HCT116 (cell line): ENCODE measurements around the gene MAGEF1. TPM values are rescaled to one million over a fixed set of nuclear protein-coding genes. Genes with fewer than 3 reads are reported as not detected.

Experiments
- ATAC-seq: fragments of 200-7000 bp; cut with Tn5 transposase; 2 replicates; pipeline ENCODE4 v1.9.1; 2020; ENCODE audit warnings: mild to moderate bottlenecking, moderate library complexity
- BruUV-seq: library from RNA; stranded (reverse); fragments of 400-500 nt; replicated peaks from 2 replicates; lab custom pipeline; 2021; lab: Mats Ljungman, UMichigan
- CTCF ChIA-PET: fragments of 300-600 bp; sonication (Branson Sonifier 250); formaldehyde crosslinking; loops from one replicate; lab custom pipeline; 2021; ENCODE audit warnings: antibody characterized with exemption; lab: Charles Lee
- POLR2A ChIA-PET: fragments of 300-600, 350-600 bp; sonication (Branson Sonifier 250); formaldehyde crosslinking; loops from one replicate; lab custom pipeline; 2021; ENCODE audit warnings: antibody characterized with exemption; lab: Charles Lee
- RAD21 ChIA-PET, 2 experiments: fragments of 300-600 bp; sonication (Branson Sonifier 250); formaldehyde crosslinking; loops; one replicate each; lab custom pipeline; 2023; ENCODE audit warnings: low total read pairs in 2 of 2; ENCODE audit not compliant: uncharacterized antibody in 2 of 2, unreplicated experiment in 2 of 2, low non-redundant PET in 1 of 2; lab: Charles Lee
- DNase-seq: peaks from one replicate; pipeline ENCODE4 v3.0.0-alpha.2; 2010; ENCODE audit warnings: low read depth, low spot score
- H2AFZ ChIP-seq: fragments of 200-600 bp; shearing (Covaris generic), sonication (generic); 2 replicates; pipeline ENCODE4 v1.6.1; 2017; ENCODE audit warnings: low read depth, mixed run types, mixed read lengths, antibody characterized with exemption, low read length; ENCODE audit not compliant: poor library complexity, severe bottlenecking
- H3K27ac ChIP-seq: 2 replicates; pipeline ENCODE4 v1.5.1; 2012; ENCODE audit warnings: low read depth, low read length
- H3K27me3 ChIP-seq: fragments of 200-600 bp; sonication (generic); 2 replicates; pipeline ENCODE4 v1.6.1; 2016; ENCODE audit warnings: mixed run types, low read length, mixed read lengths; ENCODE audit not compliant: insufficient read depth
- H3K36me3 ChIP-seq, 2 experiments: fragments of 200-500 bp in 1 of 2; fragments of 200-600 bp in 1 of 2; sonication (Bioruptor generic) in 1 of 2; sonication (generic) in 1 of 2; 2 replicates each; pipeline versions ENCODE4 v1.5.1 to v1.6.1; 2014 to 2016; ENCODE audit warnings: low read length in 2 of 2, inconsistent platforms in 1 of 2, mixed read lengths in 1 of 2, mixed run types in 1 of 2; ENCODE audit not compliant: insufficient read depth in 2 of 2, control insufficient read depth in 1 of 2
- H3K4me1 ChIP-seq, 2 experiments: fragments of 200-600 bp in 1 of 2; sonication (generic) in 1 of 2; 2 replicates each; pipeline versions ENCODE4 v1.5.1 to v1.6.1; 2012 to 2017; ENCODE audit warnings: low read length in 2 of 2, inconsistent platforms in 1 of 2, mild to moderate bottlenecking in 1 of 2, mixed read lengths in 1 of 2, mixed run types in 1 of 2, moderate library complexity in 1 of 2; ENCODE audit not compliant: insufficient read depth in 2 of 2, control insufficient read depth in 1 of 2
- H3K4me2 ChIP-seq: fragments of 200-600 bp; sonication (generic); 2 replicates; pipeline ENCODE4 v1.6.1; 2017; ENCODE audit warnings: mixed run types, low read length, mixed read lengths
- H3K4me3 ChIP-seq, 2 experiments: fragments of 200-600 bp in 1 of 2; sonication (generic) in 1 of 2; replicated peaks in 1 of 2; 2 replicates each; pipeline ENCODE4 v1.5.1; 2011 to 2016; ENCODE audit warnings: low read length in 2 of 2, control low read depth in 1 of 2, low read depth in 1 of 2, mild to moderate bottlenecking in 1 of 2, mixed read lengths in 1 of 2, mixed run types in 1 of 2
- H3K79me2 ChIP-seq: fragments of 200-600 bp; sonication (generic); 2 replicates; pipeline ENCODE4 v1.6.1; 2017; ENCODE audit warnings: mild to moderate bottlenecking, mixed run types, low read length, moderate library complexity, mixed read lengths; ENCODE audit not compliant: insufficient read depth
- H3K9ac ChIP-seq: fragments of 200-600 bp; sonication (generic); 2 replicates; pipeline ENCODE4 v1.6.1; 2016; ENCODE audit warnings: low read length, mixed read lengths
- H3K9me2 ChIP-seq: fragments of 200-600 bp; sonication (generic), shearing (Covaris generic); 2 replicates; pipeline ENCODE4 v1.6.1; 2017; ENCODE audit warnings: mixed run types, mild to moderate bottlenecking, moderate library complexity; ENCODE audit not compliant: insufficient read depth
- H3K9me3 ChIP-seq, 2 experiments: fragments of 200-500 bp in 1 of 2; fragments of 200-600 bp in 1 of 2; sonication (Bioruptor generic) in 1 of 2; sonication (generic) in 1 of 2; 2 replicates each; pipeline ENCODE4 v1.6.1; 2014 to 2017; ENCODE audit warnings: low read length in 2 of 2, mixed read lengths in 2 of 2, inconsistent platforms in 1 of 2, low read depth in 1 of 2, mild to moderate bottlenecking in 1 of 2, mixed run types in 1 of 2, moderate library complexity in 1 of 2; ENCODE audit not compliant: control insufficient read depth in 1 of 2, insufficient read depth in 1 of 2
- H4K20me1 ChIP-seq: fragments of 200-600 bp; sonication (generic), shearing (Covaris generic); 2 replicates; pipeline ENCODE4 v1.6.1; 2017; ENCODE audit warnings: mixed run types, mild to moderate bottlenecking, moderate library complexity; ENCODE audit not compliant: insufficient read depth
- CBX3 ChIP-seq: IDR thresholded peaks from 2 replicates; pipeline ENCODE4 v1.6.1; 2012; ENCODE audit warnings: low read depth
- ELF1 ChIP-seq: IDR thresholded peaks from 2 replicates; pipeline ENCODE4 v1.6.1; 2012; ENCODE audit warnings: low read depth, borderline replicate concordance
- JUND ChIP-seq: IDR thresholded peaks from 2 replicates; pipeline ENCODE4 v1.6.1; 2012
- MAX ChIP-seq: IDR thresholded peaks from 2 replicates; pipeline ENCODE4 v1.6.1; 2012
- REST ChIP-seq: IDR thresholded peaks from 2 replicates; pipeline ENCODE4 v1.6.1; 2012; ENCODE audit warnings: low read depth
- SIN3A ChIP-seq: IDR thresholded peaks from 2 replicates; pipeline ENCODE4 v1.6.1; 2012; ENCODE audit warnings: low read depth
- SP1 ChIP-seq: IDR thresholded peaks from 2 replicates; pipeline ENCODE4 v1.6.1; 2012; ENCODE audit warnings: low read depth
- SRF ChIP-seq: IDR thresholded peaks from 2 replicates; pipeline ENCODE4 v1.6.1; 2012; ENCODE audit warnings: low read depth
- YY1 ChIP-seq: IDR thresholded peaks from 2 replicates; pipeline ENCODE4 v1.6.1; 2011; ENCODE audit warnings: low read length, low read depth, moderate library complexity, mild to moderate bottlenecking; ENCODE audit not compliant: insufficient replicate concordance; ENCODE audit errors: extremely low read depth
- ZFX ChIP-seq: fragments of 450-650 bp; IDR thresholded peaks from 2 replicates; pipeline ENCODE4 v1.6.1; 2017
- intact Hi-C: fragments of 100-400 bp; cut with micrococcal nuclease; formaldehyde crosslinking; loops from 2 replicates; pipeline ENCODE4 v1.10.0; 2022
- total RNA-seq: library from RNA; stranded (reverse); gene quantifications from one replicate; pipeline ENCODE4 v1.2.1, GENCODE V29; 2021; ENCODE audit not compliant: unreplicated experiment

The MAGEF1 gene
- total RNA-seq, 1 experiment from 2014 or later, result 44.1 TPM

GRCh38 chr3:184750349-184751083 lies 38.7 kb upstream of the MAGEF1 start:
- CTCF ChIA-PET, result interaction anchor here (3.0 kb wide), 1 partner anchor 189 kb away, joined by 16 read pairs; the partner anchor contains the start of gene EPHB3
- no peak overlapping the region for H3K9ac ChIP-seq
- no peaks in the 10 kb centered on the region for H3K27me3 ChIP-seq
- H3K4me2 ChIP-seq, result no peak overlapping the region
- H3K9me3 ChIP-seq, result no peaks in the 10 kb centered on the region
- H3K9me2 ChIP-seq, result no peaks in the 10 kb centered on the region
- no peak overlapping the region for H3K27ac ChIP-seq
- no peak overlapping the region for H2AFZ ChIP-seq
- TF ChIP-seq JUND, result no peak
- H3K79me2 ChIP-seq, result no peaks in the 10 kb centered on the region
- no TSS peak for BruUV-seq
- no peak for DNase-seq
- peaks cover 0 to 7% of the 10 kb centered on the region in 2 experiments; a peak in 2 of 4 replicates for H3K4me1 ChIP-seq
- RAD21 ChIA-PET, result interaction anchor here in 1 of 2 experiments (1.7 kb wide), 1 partner anchor 189 kb away, joined by 5 read pairs; the partner anchor contains the start of gene EPHB3
- intact Hi-C loops, result no loop called here
- H4K20me1 ChIP-seq, result no peaks in the 10 kb centered on the region
- POLR2A ChIA-PET, result no interaction called here
- no peak for ATAC-seq
- no peaks in the 10 kb centered on the region for H3K36me3 ChIP-seq
- H3K4me3 ChIP-seq, result no peak overlapping the region

GRCh38 chr3:184749168-184749744 lies 37.4 kb upstream of the MAGEF1 start:
- no peak for DNase-seq
- Histone ChIP-seq H3K4me2 (no peak overlapping the region), H3K9me2 (no peaks in the 10 kb centered on the region), H3K4me3 (no peak overlapping the region), H4K20me1 (no peaks in the 10 kb centered on the region), H3K27me3 (no peaks in the 10 kb centered on the region), H3K79me2 (no peaks in the 10 kb centered on the region), H3K9ac (no peak overlapping the region), H2AFZ (no peak overlapping the region), H3K9me3 (no peaks in the 10 kb centered on the region), H3K27ac (no peak overlapping the region), H3K4me1 (peaks cover 0 to 7% of the 10 kb centered on the region in 2 experiments; a peak in 2 of 4 replicates), H3K36me3 (no peaks in the 10 kb centered on the region)
- no peak; the same call in 1 of the 2 replicates for ATAC-seq
- RAD21 ChIA-PET, result interaction anchor here (1.0 to 1.7 kb wide), 4 partner anchors 20 to 188 kb away, joined by 5 to 16 read pairs (median 8); partner anchors contain the start of gene EPHB3 (in 2 of the 2)
- POLR2A ChIA-PET, result interaction anchor here (1.2 kb wide), 1 partner anchor 188 kb away, joined by 8 read pairs; the partner anchor contains the start of gene EPHB3
- CTCF ChIA-PET, result interaction anchor here (0.6 to 3.0 kb wide), 6 partner anchors 9 to 206 kb away, joined by 3 to 16 read pairs (median 4); partner anchors contain the start of gene EPHB3
- TF ChIP-seq ELF1, result no peak
- TF ChIP-seq SRF, result no peak
- no peak for TF ChIP-seq CBX3
- no peak for TF ChIP-seq REST
- TF ChIP-seq ZFX, result no peak
- TF ChIP-seq SP1, result no peak
- TF ChIP-seq SIN3A, result no peak
- no peak for TF ChIP-seq YY1
- TF ChIP-seq MAX, result no peak
- BruUV-seq, result no TSS peak
- intact Hi-C loops, result no loop called here
